SH-SY5Y (cell line): ENCODE results near the gene SPOP.

ENCODE experiments used
- GATA2 ChIP-seq: IDR thresholded peaks from 2 replicates; pipeline ENCODE4 v1.6.1; 2011; ENCODE audit warnings: mild to moderate bottlenecking, low read depth, low read length
- GATA3 ChIP-seq: IDR thresholded peaks from 2 replicates; pipeline ENCODE4 v1.6.1; 2011; ENCODE audit warnings: low read depth, mild to moderate bottlenecking, low read length, moderate library complexity

Gene SPOP

DNA sequence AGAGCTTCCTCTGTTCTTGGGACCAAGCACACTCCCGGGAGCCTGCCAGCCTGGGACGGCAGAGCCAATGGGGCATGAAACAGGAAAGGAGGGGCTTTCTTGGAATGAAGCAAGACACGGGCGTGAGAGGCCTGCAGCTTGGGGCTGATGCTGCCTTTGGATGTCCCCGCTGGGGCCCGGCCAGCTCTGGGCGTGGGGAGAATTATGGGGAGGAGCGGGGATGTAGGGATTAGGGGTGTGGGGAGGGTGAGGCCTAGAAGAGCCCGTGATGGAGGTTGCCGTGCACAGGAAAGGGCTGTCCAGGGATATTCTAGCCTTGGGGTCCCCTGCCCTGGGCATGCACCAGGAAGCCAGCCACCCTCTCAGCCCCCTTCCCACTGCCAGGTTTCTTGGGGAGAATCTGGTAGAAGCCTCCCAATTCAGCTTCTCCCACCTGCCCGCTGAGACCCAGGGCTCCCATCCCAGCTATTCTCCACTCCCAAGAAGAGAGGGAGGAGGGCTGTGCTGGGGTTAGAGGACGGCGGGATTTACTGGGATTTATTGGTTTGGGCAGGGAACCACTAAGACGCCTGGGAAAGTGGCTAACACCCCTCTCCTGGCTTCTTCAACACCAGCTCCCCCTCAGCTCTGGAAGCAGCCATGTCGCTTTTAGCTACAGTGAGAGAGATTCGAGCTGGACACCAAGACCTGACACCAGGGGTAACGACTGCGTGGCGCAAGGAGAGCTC lies 122.2 kb downstream of the SPOP start:
- no peak for TF ChIP-seq GATA2
- TF ChIP-seq GATA3: no peak

DNA sequence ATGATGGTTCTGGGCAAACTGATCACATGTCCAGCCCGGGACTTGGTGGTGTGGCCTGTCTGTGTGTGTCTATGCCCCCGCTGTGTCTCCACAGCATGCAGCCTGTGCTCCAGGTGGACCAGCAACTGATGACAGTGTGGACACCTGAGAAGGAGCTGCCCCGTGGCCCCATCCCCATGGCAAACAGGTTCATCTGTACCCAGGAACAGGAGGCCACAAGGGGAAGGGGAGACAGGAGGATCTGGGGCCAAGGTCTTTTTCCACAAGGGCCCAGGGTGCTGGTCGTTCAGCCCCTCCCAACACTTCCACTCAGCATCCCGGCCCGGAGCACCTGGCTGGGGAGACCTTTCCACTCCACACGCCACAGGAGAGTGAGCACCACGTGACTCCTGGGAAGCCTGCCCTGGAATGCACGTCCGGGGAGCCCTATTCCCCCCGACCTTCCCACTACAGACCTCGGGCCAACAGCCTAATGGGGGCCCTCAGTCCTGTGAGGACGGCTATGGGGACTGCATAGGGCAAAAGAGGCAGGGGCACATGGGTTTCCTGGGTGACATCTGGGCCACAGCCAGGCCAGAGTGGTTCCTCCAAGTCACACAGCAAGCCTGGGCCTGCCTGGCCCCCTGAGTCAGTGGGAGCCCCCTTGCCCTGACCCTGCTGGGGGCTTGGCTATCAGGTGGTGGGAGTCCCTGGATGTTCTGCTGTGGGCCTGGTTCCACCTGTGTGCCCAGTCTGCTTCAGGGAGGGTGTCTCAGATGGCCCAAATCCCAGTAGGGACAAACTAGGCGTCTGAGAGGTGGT lies 123.0 kb downstream of the SPOP start:
- TF ChIP-seq GATA2 (no peak), GATA3 (no peak)

GRCh38 chr17:49553676-49554335 lies 124.1 kb downstream of the SPOP start:
- TF ChIP-seq GATA3 (no peak), GATA2 (no peak)

DNA sequence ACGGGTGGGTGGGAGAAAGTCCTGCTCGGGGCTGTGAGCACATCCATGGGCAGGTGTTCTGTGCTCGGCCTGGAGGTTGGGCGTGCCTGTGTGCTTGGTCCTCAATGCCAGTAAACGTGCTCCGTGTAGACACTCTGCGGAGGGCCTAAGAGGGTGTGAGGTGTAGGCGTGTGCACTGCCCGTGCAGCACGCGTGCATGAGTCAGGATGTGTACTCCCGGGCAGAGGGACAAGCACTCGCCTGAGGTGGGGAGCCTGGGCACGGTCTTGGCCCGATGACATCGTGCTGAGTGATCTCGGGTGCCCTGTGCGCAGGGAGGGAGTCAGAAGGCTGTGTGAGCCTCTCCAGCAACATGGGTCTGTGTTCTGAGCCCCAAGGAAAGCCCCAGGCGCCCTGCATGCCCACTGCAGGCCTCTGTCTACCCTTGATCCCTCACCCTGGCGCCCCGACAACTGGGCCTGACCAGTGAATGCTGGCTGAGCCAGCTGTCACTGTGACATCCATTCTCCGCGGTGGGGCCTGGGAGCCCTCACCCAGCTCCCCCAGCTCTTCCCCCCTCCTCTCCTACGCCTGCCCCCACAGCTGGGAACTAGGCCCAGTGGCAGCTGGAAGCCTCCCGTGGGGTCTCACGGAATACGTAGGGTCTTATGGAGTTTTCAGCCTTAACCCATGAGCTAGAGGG lies 125.7 kb downstream of the SPOP start:
- TF ChIP-seq GATA3 (no peak), GATA2 (no peak)

DNA sequence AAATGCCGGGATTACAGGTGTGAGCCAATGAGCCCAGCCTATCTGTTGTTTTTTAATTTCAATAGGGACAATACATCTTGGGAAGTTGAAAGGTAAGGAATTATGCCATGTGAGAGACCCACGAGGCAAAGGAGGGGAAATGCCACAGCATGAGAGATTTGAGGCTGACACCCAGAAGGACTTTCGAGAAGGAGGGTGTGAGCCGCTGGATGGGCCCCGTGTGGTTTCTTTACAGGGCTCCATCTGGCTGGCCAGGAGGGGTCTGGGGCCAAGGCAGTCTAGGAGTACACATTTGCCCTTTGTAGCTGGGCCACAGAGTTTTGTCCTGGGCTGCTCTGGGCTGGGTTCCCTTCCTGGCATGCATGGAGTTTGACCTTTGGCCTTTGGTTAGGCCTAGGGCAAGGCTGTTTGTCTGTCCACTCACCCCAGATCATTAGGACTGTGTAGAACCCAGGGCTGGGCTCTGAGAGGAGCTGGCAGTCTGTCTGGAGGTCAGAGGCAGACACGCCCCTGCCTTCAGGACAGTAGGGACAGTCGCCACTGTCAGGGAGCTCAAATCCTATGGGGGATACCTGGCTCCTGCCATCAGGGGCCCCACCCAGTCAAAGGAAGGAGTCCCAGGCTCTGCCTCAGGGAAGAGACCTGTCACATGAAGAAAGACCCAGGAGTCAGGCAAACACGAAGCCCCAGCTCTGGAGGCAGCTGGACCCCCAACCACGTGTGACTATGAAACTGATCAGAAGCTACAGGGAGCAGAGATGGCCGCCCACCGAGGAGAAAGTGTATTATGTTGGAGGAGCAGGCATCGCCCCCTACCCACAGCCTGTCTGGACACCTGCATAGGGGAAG lies 126.5 kb downstream of the SPOP start:
- TF ChIP-seq GATA2: no peak
- no peak for TF ChIP-seq GATA3

DNA sequence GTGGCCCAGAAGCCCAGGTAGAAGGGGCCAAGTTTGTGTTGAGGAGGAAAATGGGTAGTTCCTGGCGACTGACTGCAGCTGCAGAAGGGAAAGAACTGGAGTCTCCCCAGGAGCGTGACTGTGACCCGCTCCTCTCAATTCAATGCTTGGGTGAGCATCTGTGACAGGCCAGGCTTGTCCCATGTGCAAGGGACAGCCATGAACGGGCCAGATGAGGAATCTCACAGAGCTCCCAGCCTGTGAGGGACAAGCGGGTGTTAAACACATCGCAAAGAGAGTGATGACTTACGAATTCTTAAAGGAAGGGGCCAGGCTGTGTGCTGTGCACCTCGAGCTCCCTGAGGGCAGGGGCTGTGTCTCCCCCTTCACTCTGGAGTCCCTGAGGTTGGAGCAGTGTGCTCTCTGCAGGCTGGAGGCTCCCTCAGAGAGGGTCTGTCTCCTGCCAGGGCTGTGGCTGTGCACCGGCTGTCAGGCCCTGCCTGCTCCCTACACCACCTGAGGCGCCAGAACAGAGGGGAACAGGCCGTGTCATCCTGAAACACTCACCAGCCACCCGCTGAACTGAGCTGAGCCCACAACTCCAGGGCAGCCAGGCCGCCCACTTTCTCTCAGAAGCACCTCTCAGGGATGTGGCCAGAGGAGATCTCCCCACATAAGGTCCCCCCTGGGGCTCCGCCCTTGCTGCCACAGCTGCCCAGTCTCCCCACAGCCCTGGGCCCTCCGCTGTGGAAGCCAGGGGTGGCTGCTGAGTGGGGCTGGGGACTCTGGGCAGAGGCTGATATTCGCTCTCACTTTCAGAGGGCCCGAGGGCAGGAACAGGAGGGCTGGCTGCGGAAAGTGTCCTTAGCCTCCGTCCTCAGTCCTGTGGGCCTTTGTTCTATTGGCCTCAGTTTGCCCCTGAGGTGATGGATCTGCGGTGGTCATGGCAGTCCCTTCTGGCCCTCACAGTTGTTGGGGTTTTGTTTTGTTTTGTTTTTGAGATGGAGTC lies 127.9 kb downstream of the SPOP start:
- TF ChIP-seq GATA2 (no peak), GATA3 (no peak)

GRCh38 chr17:49549311-49549605 lies 128.6 kb downstream of the SPOP start:
- no peak for TF ChIP-seq GATA2
